ENCODE results near the gene LGALS3BP. TPM values are rescaled to one million over a fixed set of nuclear protein-coding genes. Genes with fewer than 3 reads are reported as not detected.

The LGALS3BP gene
- polyA plus RNA-seq, 1 donor (not counting 4 experiments of a cell fraction or from before 2014, with no cell fraction given) = 53.0 TPM

GRCh38 chr17:78959803-78960202 is 19.9 kb downstream of the LGALS3BP start:
- Histone ChIP-seq H4K20me1 (ENCODE audit: control insufficient read depth, extremely low read depth, insufficient read depth, low read length) (no peaks in the 10 kb centered on the region), H3K4me2 (ENCODE audit: control insufficient read depth, extremely low read depth, insufficient read depth, low read depth, low read length) (no peak overlapping the region), H3K4me1 (ENCODE audit: control insufficient read depth, extremely low read depth, insufficient read depth, low read length) (peaks cover 9% of the 10 kb centered on the region), H3K9me3 (ENCODE audit: control insufficient read depth, low read depth, low read length) (no peaks in the 10 kb centered on the region), H3K36me3 (ENCODE audit: control insufficient read depth in 2 of 2, extremely low read depth in 1 of 2, insufficient read depth in 2 of 2, low read length in 2 of 2) (no peaks in the 10 kb centered on the region), H3K9ac (ENCODE audit: control insufficient read depth, extremely low read depth, insufficient read depth, low read length) (no peak overlapping the region), H2AFZ (ENCODE audit: control insufficient read depth, low read length) (no peak overlapping the region), H3K4me3 (ENCODE audit: control insufficient read depth in 2 of 3, extremely low read depth in 1 of 3, insufficient read depth in 2 of 3, low read depth in 1 of 3, low read length in 3 of 3) (no peak overlapping the region), H3K27me3 (ENCODE audit: control insufficient read depth, extremely low read depth, insufficient read depth, low read length) (peaks cover 19% of the 10 kb centered on the region), H3K27ac (ENCODE audit: control insufficient read depth, insufficient read depth, low read length) (no peak overlapping the region), H3K79me2 (ENCODE audit: control insufficient read depth, insufficient read depth, low read length) (no peaks in the 10 kb centered on the region), H3K9me1 (ENCODE audit: control insufficient read depth, extremely low read depth, insufficient read depth, low read length) (no peaks in the 10 kb centered on the region)
- DNase-seq (ENCODE audit: low read depth, low spot score) (no peak), FAIRE-seq (no peak)
- TF ChIP-seq CTCF (optimal IDR thresholded peaks at IDR 0.05 in 1 of 3, IDR thresholded peaks at IDR 0.05 in 1 of 3, conservative IDR thresholded peaks at IDR 0.05 in 1 of 3; ENCODE audit: extremely low read depth in 1 of 3, insufficient read depth in 2 of 3, low read length in 3 of 3) = no peak
- no peak for TF ChIP-seq EZH2 (IDR thresholded peaks at IDR 0.05; ENCODE audit: low read length)
- dilution Hi-C loops (cut with MboI; ENCODE audit: extremely low pct_ligation_motif_present, low sequenced_read_pairs) = no loop called here

GRCh38 chr17:78958641-78959127 is 21.0 kb downstream of the LGALS3BP start:
- dilution Hi-C loops (cut with MboI; ENCODE audit: extremely low pct_ligation_motif_present, low sequenced_read_pairs) = no loop called here
- Histone ChIP-seq H4K20me1 (ENCODE audit: control insufficient read depth, extremely low read depth, insufficient read depth, low read length) (no peaks in the 10 kb centered on the region), H3K9me1 (ENCODE audit: control insufficient read depth, extremely low read depth, insufficient read depth, low read length) (no peaks in the 10 kb centered on the region), H3K27ac (ENCODE audit: control insufficient read depth, insufficient read depth, low read length) (no peak overlapping the region), H3K9me3 (ENCODE audit: control insufficient read depth, low read depth, low read length) (no peaks in the 10 kb centered on the region), H3K4me3 (ENCODE audit: control insufficient read depth in 2 of 3, extremely low read depth in 1 of 3, insufficient read depth in 2 of 3, low read depth in 1 of 3, low read length in 3 of 3) (no peak overlapping the region), H2AFZ (ENCODE audit: control insufficient read depth, low read length) (no peak overlapping the region), H3K9ac (ENCODE audit: control insufficient read depth, extremely low read depth, insufficient read depth, low read length) (no peak overlapping the region), H3K79me2 (ENCODE audit: control insufficient read depth, insufficient read depth, low read length) (no peaks in the 10 kb centered on the region), H3K36me3 (ENCODE audit: control insufficient read depth in 2 of 2, extremely low read depth in 1 of 2, insufficient read depth in 2 of 2, low read length in 2 of 2) (no peaks in the 10 kb centered on the region), H3K4me2 (ENCODE audit: control insufficient read depth, extremely low read depth, insufficient read depth, low read depth, low read length) (no peak overlapping the region), H3K4me1 (ENCODE audit: control insufficient read depth, extremely low read depth, insufficient read depth, low read length) (peaks cover 9% of the 10 kb centered on the region), H3K27me3 (ENCODE audit: control insufficient read depth, extremely low read depth, insufficient read depth, low read length) (peaks cover 21% of the 10 kb centered on the region)
- FAIRE-seq (no peak), DNase-seq (ENCODE audit: low read depth, low spot score) (no peak)
- no peak for TF ChIP-seq EZH2 (IDR thresholded peaks at IDR 0.05; ENCODE audit: low read length)
- no peak for TF ChIP-seq CTCF (optimal IDR thresholded peaks at IDR 0.05 in 1 of 3, IDR thresholded peaks at IDR 0.05 in 1 of 3, conservative IDR thresholded peaks at IDR 0.05 in 1 of 3; ENCODE audit: extremely low read depth in 1 of 3, insufficient read depth in 2 of 3, low read length in 3 of 3)
